AG04450 (cell line): ENCODE data around the gene BOD1L1. TPM values are rescaled to one million over a fixed set of nuclear protein-coding genes. Genes with fewer than 3 reads are reported as not detected.
A peak's percentile ranks its signal among the peaks of the same experiment; 100 is the strongest.

Experiments used
- CTCF ChIA-PET: fragments of 300-600, 350-600 bp; formaldehyde crosslinking; extraction: SDS; loops from one replicate; lab custom pipeline; 2022; ENCODE audit warnings: antibody characterized with exemption, inconsistent platforms; lab: Charles Lee
- POLR2A ChIA-PET: fragments of 350-600 bp; formaldehyde crosslinking; extraction: SDS; loops from one replicate; lab custom pipeline; 2021; ENCODE audit warnings: antibody characterized with exemption, inconsistent platforms; lab: Yijun Ruan, JAX
- DNase-seq: peaks from one replicate; pipeline ENCODE4 v3.0.0-alpha.2; 2011; ENCODE audit warnings: low read depth, low spot score
- H3K27ac ChIP-seq: one replicate; pipeline ENCODE4 v1.5.1; 2012; ENCODE audit warnings: low read depth, low read length, control low read depth
- H3K27me3 ChIP-seq: one replicate; pipeline ENCODE4 v1.6.0; 2012; ENCODE audit warnings: low read length; ENCODE audit not compliant: control insufficient read depth, insufficient read depth
- H3K4me3 ChIP-seq: 2 replicates; pipeline ENCODE4 v1.5.1; 2011; ENCODE audit warnings: mild to moderate bottlenecking, low read depth, low read length, control low read depth
- H3K9me3 ChIP-seq: 2 replicates; pipeline ENCODE4 v1.5.1; 2012; ENCODE audit warnings: low read length; ENCODE audit not compliant: control insufficient read depth, insufficient read depth
- CTCF ChIP-seq: IDR thresholded peaks from 2 replicates; pipeline ENCODE4 v1.5.1; 2011; ENCODE audit warnings: low read depth, low read length, control low read depth, inconsistent platforms
- polyA plus RNA-seq: library from polyadenylated mRNA; depleted of rRNA; stranded (reverse); fragments of >200 nt; gene quantifications from 2 replicates; pipeline ENCODE4 v1.2.3, GENCODE V29; 2011

BOD1L1 gene
- polyA plus RNA-seq, 1 experiment, result 23.1 TPM

GRCh38 chr4:13547485-13548041, 80.0 kb downstream of the BOD1L1 start:
- Histone ChIP-seq H3K4me3 (peak overlapping the region; percentile 23), H3K27me3 (peaks cover 55% of the 10 kb centered on the region), H3K9me3 (peaks cover 8% of the 10 kb centered on the region; the same call in 1 of the 2 replicates), H3K27ac (no peak overlapping the region)
- no peak for TF ChIP-seq CTCF
- no peak for DNase-seq
- ChIA-PET CTCF (interaction anchor here (0.9 to 3.3 kb wide), 2 partner anchors 26 to 695 kb away, joined by 4 to 28 read pairs; no protein-coding TSS in a partner anchor), POLR2A (no interaction called here)

- Histone ChIP-seq H3K27me3 (peaks cover 59% of the 10 kb centered on the region), H3K9me3 (peaks cover 12% of the 10 kb centered on the region; the same call in 1 of the 2 replicates), H3K27ac (peak overlapping the region; percentile 21), H3K4me3 (peak overlapping the region; percentile 23; the same call in 1 of the 2 replicates)
- no peak for DNase-seq
- CTCF ChIA-PET, result interaction anchor here (0.7 kb wide), 1 partner anchor 891 kb away, joined by 3 read pairs; no protein-coding TSS in a partner anchor
- no peak for TF ChIP-seq CTCF
- POLR2A ChIA-PET, result no interaction called here
These were observed 80.5 kb downstream of the BOD1L1 start for GRCh38 chr4:13546941-13547484.

GRCh38 chr4:13546142-13546940, 81.2 kb downstream of the BOD1L1 start:
- TF ChIP-seq CTCF, result no peak
- Histone ChIP-seq H3K4me3 (no peak overlapping the region), H3K9me3 (peaks cover 17% of the 10 kb centered on the region; the same call in 1 of the 2 replicates), H3K27ac (no peak overlapping the region), H3K27me3 (peaks cover 65% of the 10 kb centered on the region)
- ChIA-PET CTCF (interaction anchor here (0.7 kb wide), 1 partner anchor 891 kb away, joined by 3 read pairs; no protein-coding TSS in a partner anchor), POLR2A (no interaction called here)
- DNase-seq, result no peak

GRCh38 chr4:13545394-13545808, 82.1 kb downstream of the BOD1L1 start:
- POLR2A ChIA-PET, result no interaction called here
- Histone ChIP-seq H3K9me3 (peaks cover 17% of the 10 kb centered on the region; the same call in 1 of the 2 replicates), H3K4me3 (peak overlapping the region; percentile 66), H3K27me3 (peaks cover 75% of the 10 kb centered on the region), H3K27ac (no peak overlapping the region)
- CTCF ChIA-PET, result no interaction called here
- TF ChIP-seq CTCF, result no peak
- no peak for DNase-seq
